Cortex of kidney (tissue), 1 donor: ENCODE measurements around the gene ACER3.
"Not testable (repeated sequence)": the region's sequence is repeated elsewhere in the genome, so short reads cannot be mapped to it uniquely, and the experiment has no call there.

Experiments
- DNase-seq: peaks from one replicate; lab custom pipeline; 2025; lab: John Stamatoyannopoulos, UW

Gene ACER3

GRCh38 chr11:77038029-77038824, 177.5 kb downstream of the ACER3 start:
- no peak for DNase-seq

DNA sequence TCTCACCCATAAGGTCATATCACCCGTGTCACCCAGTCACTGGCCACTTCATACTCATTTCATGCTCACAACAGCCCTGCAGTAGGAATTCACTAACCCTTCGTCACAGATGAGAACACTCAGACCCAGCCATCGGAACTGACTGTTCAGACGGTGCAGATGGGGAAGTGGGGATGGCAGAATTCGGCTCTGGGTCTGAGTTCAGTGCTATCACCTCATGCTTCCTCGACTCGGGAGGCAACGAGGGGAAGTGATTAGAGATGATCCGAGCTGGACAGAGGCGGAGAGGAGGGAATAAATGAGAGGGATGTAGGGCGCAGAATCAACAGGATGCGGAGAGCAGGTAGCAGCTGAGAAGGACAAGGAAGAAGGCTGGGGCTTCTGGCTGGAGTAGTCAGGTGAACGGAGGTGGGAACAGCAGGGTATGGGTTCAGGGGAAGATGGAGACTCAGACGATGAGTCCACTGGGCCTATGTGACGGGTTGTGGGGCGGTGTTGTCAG, 178.2 kb downstream of the ACER3 start:
- no peak for DNase-seq

DNA sequence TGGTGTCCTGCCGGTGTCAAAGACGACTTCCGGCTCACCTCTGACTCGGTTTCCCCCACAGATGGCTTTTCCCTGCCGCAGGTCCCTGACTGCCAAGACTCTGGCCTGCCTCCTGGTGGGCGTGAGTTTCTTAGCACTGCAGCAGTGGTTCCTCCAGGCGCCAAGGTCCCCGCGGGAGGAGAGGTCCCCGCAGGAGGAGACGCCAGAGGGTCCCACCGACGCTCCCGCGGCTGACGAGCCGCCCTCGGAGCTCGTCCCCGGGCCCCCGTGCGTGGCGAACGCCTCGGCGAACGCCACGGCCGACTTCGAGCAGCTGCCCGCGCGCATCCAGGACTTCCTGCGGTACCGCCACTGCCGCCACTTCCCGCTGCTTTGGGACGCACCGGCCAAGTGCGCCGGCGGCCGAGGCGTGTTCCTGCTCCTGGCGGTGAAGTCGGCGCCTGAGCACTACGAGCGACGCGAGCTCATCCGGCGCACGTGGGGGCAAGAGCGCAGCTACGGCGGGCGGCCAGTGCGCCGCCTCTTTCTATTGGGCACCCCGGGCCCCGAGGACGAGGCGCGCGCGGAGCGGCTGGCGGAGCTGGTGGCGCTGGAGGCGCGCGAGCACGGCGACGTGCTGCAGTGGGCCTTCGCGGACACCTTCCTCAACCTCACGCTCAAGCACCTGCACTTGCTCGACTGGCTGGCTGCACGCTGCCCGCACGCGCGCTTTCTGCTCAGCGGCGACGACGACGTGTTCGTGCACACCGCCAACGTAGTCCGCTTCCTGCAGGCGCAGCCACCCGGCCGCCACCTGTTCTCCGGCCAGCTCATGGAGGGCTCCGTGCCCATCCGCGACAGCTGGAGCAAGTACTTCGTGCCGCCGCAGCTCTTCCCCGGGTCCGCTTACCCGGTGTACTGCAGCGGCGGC, 179.0 kb downstream of the ACER3 start:
- no peak for DNase-seq

- no peak for DNase-seq
Measured at GRCh38 chr11:77040401-77040777, 179.7 kb downstream of the ACER3 start.

DNA sequence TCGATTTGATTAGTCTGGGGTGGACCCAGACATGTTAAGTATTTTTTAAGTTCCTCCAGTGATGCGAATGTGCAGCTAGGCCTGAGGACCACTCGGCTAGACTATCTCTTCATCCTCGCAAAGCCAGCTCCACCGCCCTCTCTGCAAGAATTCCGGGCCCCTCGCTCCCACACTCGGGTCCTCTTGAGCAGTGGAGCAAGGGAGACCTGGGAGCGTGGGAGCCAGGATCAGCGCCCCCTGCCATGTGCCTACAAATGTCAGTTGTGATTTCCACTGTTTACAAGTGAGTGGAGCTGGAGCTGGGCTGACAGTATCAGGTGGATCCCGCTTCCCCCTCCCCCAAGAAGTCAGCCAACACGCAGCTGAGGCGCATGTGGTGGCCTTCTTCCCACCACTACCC, 180.2 kb downstream of the ACER3 start:
- no peak for DNase-seq

DNA sequence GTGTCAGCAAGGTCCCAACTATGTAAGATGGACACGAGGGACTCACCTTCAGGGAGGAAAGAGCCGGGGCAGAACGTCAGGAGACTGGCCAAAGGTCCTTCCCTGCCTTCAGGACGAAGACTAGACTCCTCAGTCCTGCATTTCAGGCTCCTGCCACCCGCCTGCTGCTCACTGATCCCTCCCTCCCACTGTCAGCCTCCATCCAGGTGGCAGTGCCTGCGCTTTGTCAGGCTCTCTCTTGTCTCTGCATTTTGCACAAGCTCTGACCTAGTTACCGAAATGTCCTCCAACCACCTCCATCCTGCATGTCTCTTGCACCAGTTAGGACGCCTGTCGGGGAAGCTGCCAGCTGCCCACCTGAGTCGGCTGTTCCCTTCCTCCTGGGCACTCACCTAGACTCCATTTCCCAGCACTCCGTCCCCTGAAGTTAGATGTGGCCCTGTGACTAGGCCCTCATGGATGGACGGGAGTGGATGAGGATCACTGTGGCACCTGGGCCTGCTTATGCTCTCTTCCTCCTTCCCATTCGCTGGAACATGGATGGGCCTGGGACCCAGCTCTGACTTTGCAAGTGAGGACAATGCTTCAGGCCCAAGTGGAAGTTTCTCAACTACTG, 181.5 kb downstream of the ACER3 start:
- DNase-seq = no peak

GRCh38 chr11:77044356-77044755, 183.6 kb downstream of the ACER3 start:
- DNase-seq = no peak

GRCh38 chr11:77044886-77045285, 184.2 kb downstream of the ACER3 start:
- no peak for DNase-seq

DNA sequence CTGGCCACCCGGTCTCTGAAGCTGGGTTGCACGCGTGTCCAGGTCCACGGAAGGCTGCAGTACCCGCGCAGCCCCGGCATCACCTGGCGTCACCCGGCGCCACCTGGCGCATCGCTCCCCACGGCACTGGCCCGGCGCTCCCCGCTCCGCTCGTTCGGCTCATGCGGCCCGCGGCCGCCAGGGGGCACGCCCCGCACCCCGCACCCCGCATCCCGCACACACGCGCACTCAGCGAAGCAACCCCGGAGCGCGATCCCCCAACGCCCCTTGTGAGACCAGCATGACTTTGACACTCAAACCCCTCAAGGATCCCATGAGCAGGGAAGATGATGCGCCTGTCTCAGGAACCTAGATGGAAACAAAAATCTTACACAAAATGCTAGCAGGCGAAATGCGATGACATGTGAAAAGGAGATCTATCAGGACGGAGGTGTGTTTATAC, 185.4 kb downstream of the ACER3 start:
- DNase-seq = no peak

GRCh38 chr11:77047007-77047927, 186.5 kb downstream of the ACER3 start:
- DNase-seq = no peak

DNA sequence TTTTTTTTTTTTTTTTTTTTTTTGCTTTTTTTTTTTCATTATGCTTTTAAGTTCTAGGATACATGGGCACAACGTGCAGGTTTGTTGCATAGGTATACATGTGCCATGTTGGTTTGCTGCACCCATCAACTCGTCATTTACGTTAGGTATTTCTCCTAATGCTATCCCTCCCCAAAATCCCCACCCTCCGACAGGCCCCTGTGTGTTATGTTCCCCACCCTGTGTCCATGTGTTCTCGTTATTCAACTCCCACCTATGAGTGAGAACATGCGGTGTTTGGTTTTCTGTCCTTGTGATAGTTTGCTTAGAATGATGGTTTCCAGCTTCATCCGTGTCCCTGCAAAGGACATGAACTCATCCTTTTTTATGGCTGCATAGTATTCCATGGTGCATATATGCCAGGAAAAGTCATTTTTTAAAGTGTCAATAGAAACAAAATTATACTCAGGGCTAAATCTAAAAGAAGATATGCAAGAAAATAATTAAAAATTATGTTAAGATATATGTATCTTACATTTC, 187.3 kb downstream of the ACER3 start:
- DNase-seq = not testable (repeated sequence)

GRCh38 chr11:77049026-77049425, 188.3 kb downstream of the ACER3 start:
- DNase-seq = no peak

- no peak for DNase-seq
Measured at GRCh38 chr11:77051511-77051910, 190.8 kb downstream of the ACER3 start.

DNA sequence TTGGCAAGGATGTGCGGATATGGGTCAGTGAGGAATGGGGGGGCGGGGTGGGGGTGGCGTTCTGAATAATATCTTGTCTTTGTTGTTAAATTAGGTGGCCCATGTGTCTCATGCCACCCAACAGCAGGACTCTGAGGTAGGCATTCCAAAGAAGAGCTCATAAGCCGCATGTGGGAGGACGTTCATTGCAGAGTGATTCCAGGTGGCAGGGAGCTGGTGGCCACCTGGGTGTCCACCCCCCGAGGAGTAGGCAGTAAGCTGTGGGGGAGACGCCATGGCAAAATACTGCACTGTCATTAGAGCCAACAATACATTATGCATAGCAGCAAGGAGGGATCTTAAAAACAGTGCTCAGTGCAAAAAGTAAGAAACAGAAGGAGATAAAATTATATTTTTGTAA, 191.8 kb downstream of the ACER3 start:
- DNase-seq = no peak

GRCh38 chr11:77053217-77054015, 192.7 kb downstream of the ACER3 start:
- no peak for DNase-seq

GRCh38 chr11:77054084-77054483, 193.4 kb downstream of the ACER3 start:
- DNase-seq = no peak

- DNase-seq = no peak
Measured at GRCh38 chr11:77055101-77055561, 194.4 kb downstream of the ACER3 start.

DNA sequence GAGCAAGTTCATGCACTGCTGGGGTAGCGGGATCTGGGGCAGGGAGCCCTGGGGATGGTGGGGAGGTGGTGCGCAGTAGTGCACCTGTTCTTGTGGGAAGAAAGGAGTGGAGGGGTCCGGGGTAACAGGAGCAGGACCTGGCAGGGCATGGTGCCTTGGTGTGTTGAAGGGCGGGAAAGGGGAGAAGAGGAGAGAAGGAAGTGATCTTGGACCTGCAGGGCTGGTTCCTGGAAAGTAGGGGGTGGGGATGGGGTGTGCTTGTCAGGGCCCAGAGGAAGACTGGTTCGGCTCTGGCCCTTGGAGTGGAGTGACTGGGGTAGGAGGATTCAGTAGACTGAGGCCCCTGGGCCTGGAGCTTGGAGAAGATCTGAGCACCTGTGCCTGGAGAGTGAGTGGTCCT, 195.2 kb downstream of the ACER3 start:
- DNase-seq = no peak

DNA sequence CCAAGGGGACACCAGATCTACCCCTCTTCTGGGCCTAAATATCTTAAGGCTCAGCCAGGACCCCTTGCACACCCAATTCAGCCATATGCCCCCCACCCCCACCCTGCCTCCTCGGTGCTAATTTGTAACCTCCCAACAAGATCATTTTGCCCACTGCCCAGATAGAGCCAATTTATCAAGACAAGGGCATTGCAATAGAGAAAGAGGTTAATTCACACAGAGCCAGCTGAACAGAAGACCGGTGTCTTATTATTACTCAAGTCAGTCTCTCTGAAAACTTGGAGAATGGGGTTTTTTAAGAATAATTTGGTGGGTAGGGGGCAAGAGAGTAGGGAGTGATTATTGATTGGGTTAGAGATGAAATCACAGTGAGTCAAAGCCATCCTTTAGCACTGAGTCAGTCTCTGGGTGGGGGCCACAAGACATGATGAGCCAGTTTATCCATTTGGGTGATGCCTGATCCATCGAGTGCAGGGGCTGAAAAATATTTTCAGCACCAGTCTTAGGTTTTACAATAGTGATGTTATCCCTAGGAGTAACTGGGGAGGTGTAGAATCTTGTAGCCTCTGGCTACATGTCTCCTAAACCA, 196.2 kb downstream of the ACER3 start:
- DNase-seq = no peak
